Naive thymus-derived CD8-positive, alpha-beta T cell (primary cell): ENCODE data around the gene IFNA8. TPM values are rescaled to one million over a fixed set of nuclear protein-coding genes. Genes with fewer than 3 reads are reported as not detected.
"Not testable (repeated sequence)": the region's sequence is repeated elsewhere in the genome, so short reads cannot be mapped to it uniquely, and the experiment has no call there.

Source experiments
- ATAC-seq, 2 donors: fragments of 150-1000 bp; cut with Tn5 transposase in 1 of 2; sonication (Bioruptor Pico), chemical (Tn5 transposase) in 1 of 2; 1 replicate in 1 of 2; 2 replicates in 1 of 2; pipeline ENCODE4 v1.10.0; 2021; ENCODE audit warnings: mild to moderate bottlenecking in 2 of 2, moderate library complexity in 2 of 2
- POLR2A ChIA-PET: fragments of 350-600 bp; sonication (Branson Sonifier 250); formaldehyde crosslinking; loops from one replicate; lab custom pipeline; 2021; ENCODE audit warnings: antibody characterized with exemption; lab: Charles Lee
- DNase-seq, 10 donors: peaks; one replicate each; pipeline versions ENCODE4 v3.0.0 to v3.0.0-alpha.2; 2020 to 2022
- H3K27ac Mint-ChIP-seq, 10 donors: one replicate each; pipeline ENCODE4 v1.8.0; 2020 to 2022; ENCODE audit warnings: mild to moderate bottlenecking in 10 of 10, mixed read lengths in 10 of 10, moderate library complexity in 4 of 10, inconsistent platforms in 1 of 10
- H3K27me3 Mint-ChIP-seq, 5 donors: one replicate each; pipeline ENCODE4 v1.8.0; 2021 to 2022; ENCODE audit warnings: mixed read lengths in 5 of 5
- H3K36me3 Mint-ChIP-seq, 3 donors: one replicate each; pipeline ENCODE4 v1.8.0; 2020 to 2022; ENCODE audit warnings: mixed read lengths in 3 of 3, mild to moderate bottlenecking in 2 of 3, inconsistent platforms in 1 of 3
- H3K4me1 Mint-ChIP-seq, 4 donors: one replicate each; pipeline ENCODE4 v1.8.0; 2021 to 2022; ENCODE audit warnings: mixed read lengths in 4 of 4
- H3K4me3 Mint-ChIP-seq, 10 donors: one replicate each; pipeline ENCODE4 v1.8.0; 2020 to 2022; ENCODE audit warnings: mild to moderate bottlenecking in 10 of 10, mixed read lengths in 10 of 10, moderate library complexity in 6 of 10, inconsistent platforms in 1 of 10
- H3K9me3 Mint-ChIP-seq, 9 donors: one replicate each; pipeline ENCODE4 v1.8.0; 2020 to 2022; ENCODE audit warnings: mixed read lengths in 9 of 9, mild to moderate bottlenecking in 3 of 9, inconsistent platforms in 1 of 9, moderate library complexity in 1 of 9
- polyA plus RNA-seq, 3 donors: library from polyadenylated mRNA; unstranded; fragments of 300-500 nt; fragmentation: Illumina TruSeq; gene quantifications; one replicate each; pipeline ENCODE4 v1.2.3, GENCODE V29; 2021
- total RNA-seq, 8 experiments: library from RNA in 2 of 8; stranded (reverse) in 2 of 8; gene quantifications; one replicate each; pipeline ENCODE4 v1.2.3 and lab custom pipeline; 2021 to 2026

IFNA8 gene
- total and polyA plus RNA-seq, 5 experiments from 2014 or later, result not detected

- H3K36me3 Mint-ChIP-seq, result no peaks in the 10 kb centered on the region
- peaks cover 6 to 39% (median 22%) of the 10 kb centered on the region in 5 donors for H3K27me3 Mint-ChIP-seq
- H3K9me3 Mint-ChIP-seq, result no peaks in the 10 kb centered on the region
- POLR2A ChIA-PET, result no interaction called here
- H3K4me1 Mint-ChIP-seq, result peaks cover 0 to 5% (median 0%) of the 10 kb centered on the region in 4 donors
- no peak overlapping the region for H3K4me3 Mint-ChIP-seq
- no peak overlapping the region for H3K27ac Mint-ChIP-seq
- peak in 1 of 2 donors; percentile 45 for ATAC-seq
- peak in 9 of 10 donors; percentile 13 to 71 (median 46) for DNase-seq
These were observed 25.5 kb downstream of the IFNA8 start for GRCh38 chr9:21434202-21435014.

- ATAC-seq, POLR2A ChIA-PET, H3K4me3 Mint-ChIP-seq, H3K27ac Mint-ChIP-seq, H3K4me1 Mint-ChIP-seq, H3K36me3 Mint-ChIP-seq, DNase-seq, H3K9me3 Mint-ChIP-seq: not testable (repeated sequence)
- peaks cover 6 to 33% (median 16%) of the 10 kb centered on the region in 5 donors for H3K27me3 Mint-ChIP-seq
These were observed 26.1 kb downstream of the IFNA8 start for GRCh38 chr9:21435015-21435383.

GRCh38 chr9:21440139-21440538, 31.2 kb downstream of the IFNA8 start, which contains the start of gene IFNA1:
IFNA1 (plus strand) TSS chr9:21440439; CDS start chr9:21440508, 69 bp downstream.
- ATAC-seq, result no peak
- peaks cover 0 to 9% (median 0%) of the 10 kb centered on the region in 5 donors for H3K27me3 Mint-ChIP-seq
- no peaks in the 10 kb centered on the region for H3K9me3 Mint-ChIP-seq
- H3K27ac Mint-ChIP-seq, result no peak within 1 kb of the TSS
- H3K4me1 Mint-ChIP-seq, result peaks cover 2 to 19% (median 14%) of the 10 kb centered on the region in 4 donors
- H3K36me3 Mint-ChIP-seq, result no peaks in the 10 kb centered on the region
- H3K4me3 Mint-ChIP-seq, result no peak within 1 kb of the TSS
- POLR2A ChIA-PET, result no interaction called here
- no peak for DNase-seq

- POLR2A ChIA-PET, result no interaction called here
- peaks cover 5 to 19% (median 14%) of the 10 kb centered on the region in 4 donors for H3K4me1 Mint-ChIP-seq
- H3K36me3 Mint-ChIP-seq, result no peaks in the 10 kb centered on the region
- H3K9me3 Mint-ChIP-seq, result no peaks in the 10 kb centered on the region
- DNase-seq (peak in 9 of 10 donors; percentile 11 to 77 (median 47)), ATAC-seq (peak; percentile 94 to 95)
- H3K4me3 Mint-ChIP-seq, result peak overlapping the region; percentile 6 to 70 (median 59)
- H3K27me3 Mint-ChIP-seq, result peaks cover 0 to 4% (median 0%) of the 10 kb centered on the region in 5 donors
- peak overlapping the region in 9 of 10 donors; percentile 70 to 88 (median 79) for H3K27ac Mint-ChIP-seq
These were observed 35.1 kb downstream of the IFNA8 start for GRCh38 chr9:21443849-21444625.

GRCh38 chr9:21449312-21449711, 40.4 kb downstream of the IFNA8 start:
- POLR2A ChIA-PET, H3K4me1 Mint-ChIP-seq, H3K36me3 Mint-ChIP-seq, DNase-seq, H3K27me3 Mint-ChIP-seq, H3K4me3 Mint-ChIP-seq, H3K9me3 Mint-ChIP-seq, ATAC-seq: not testable (repeated sequence)
- peak overlapping the region in 1 of 10 donors; percentile 33 for H3K27ac Mint-ChIP-seq

- no peaks in the 10 kb centered on the region for H3K36me3 Mint-ChIP-seq
- peaks cover 0 to 8% (median 0%) of the 10 kb centered on the region in 5 donors for H3K27me3 Mint-ChIP-seq
- H3K4me3 Mint-ChIP-seq, result no peak overlapping the region
- H3K27ac Mint-ChIP-seq, result no peak overlapping the region
- H3K4me1 Mint-ChIP-seq, result peaks cover 0 to 3% (median 0%) of the 10 kb centered on the region in 4 donors
- no peaks in the 10 kb centered on the region for H3K9me3 Mint-ChIP-seq
- ATAC-seq (no peak), DNase-seq (no peak)
- POLR2A ChIA-PET, result no interaction called here
These were observed 41.9 kb downstream of the IFNA8 start for GRCh38 chr9:21450733-21451394.

GRCh38 chr9:21452681-21453080, 43.8 kb downstream of the IFNA8 start:
- H3K27me3 Mint-ChIP-seq, result peaks cover 0 to 14% (median 4%) of the 10 kb centered on the region in 5 donors
- H3K36me3 Mint-ChIP-seq, result no peaks in the 10 kb centered on the region
- H3K4me3 Mint-ChIP-seq, result no peak overlapping the region
- POLR2A ChIA-PET, result no interaction called here
- no peaks in the 10 kb centered on the region for H3K9me3 Mint-ChIP-seq
- DNase-seq, result no peak
- no peaks in the 10 kb centered on the region for H3K4me1 Mint-ChIP-seq
- H3K27ac Mint-ChIP-seq, result no peak overlapping the region
- ATAC-seq, result no peak

- no peak overlapping the region for H3K27ac Mint-ChIP-seq
- POLR2A ChIA-PET, result no interaction called here
- DNase-seq (no peak), ATAC-seq (no peak)
- H3K36me3 Mint-ChIP-seq, result no peaks in the 10 kb centered on the region
- no peaks in the 10 kb centered on the region for H3K4me1 Mint-ChIP-seq
- H3K4me3 Mint-ChIP-seq, result no peak overlapping the region
- H3K9me3 Mint-ChIP-seq, result no peaks in the 10 kb centered on the region
- H3K27me3 Mint-ChIP-seq, result peaks cover 0 to 24% (median 6%) of the 10 kb centered on the region in 5 donors
These were observed 45.2 kb downstream of the IFNA8 start for GRCh38 chr9:21454149-21454548.

GRCh38 chr9:21455320-21455719, 46.4 kb downstream of the IFNA8 start:
- Mint-ChIP-seq H3K36me3 (no peaks in the 10 kb centered on the region), H3K27me3 (peaks cover 0 to 24% (median 6%) of the 10 kb centered on the region in 5 donors), H3K4me3 (no peak overlapping the region), H3K4me1 (no peaks in the 10 kb centered on the region), H3K27ac (no peak overlapping the region), H3K9me3 (no peaks in the 10 kb centered on the region)
- ATAC-seq (peak; percentile 71 to 75), DNase-seq (peak in 8 of 10 donors; percentile 4 to 52 (median 28))
- POLR2A ChIA-PET, result no interaction called here

Other genes starting within 250 kb of the IFNA8 start
- gene IFNA21, start 242.5 kb upstream of the IFNA8 start, total RNA-seq, result not detected
- not detected for gene IFNA21, start 242.5 kb upstream of the IFNA8 start, polyA plus RNA-seq
- gene IFNA4, start 221.5 kb upstream of the IFNA8 start, total RNA-seq, result not detected
- gene IFNA4, start 221.5 kb upstream of the IFNA8 start, polyA plus RNA-seq, result not detected
- not detected for gene IFNA7, start 206.9 kb upstream of the IFNA8 start, total RNA-seq
- not detected for gene IFNA7, start 206.9 kb upstream of the IFNA8 start, polyA plus RNA-seq
- not detected for gene IFNA10, start 202.0 kb upstream of the IFNA8 start, total RNA-seq
- not detected for gene IFNA10, start 202.0 kb upstream of the IFNA8 start, polyA plus RNA-seq
- gene IFNA16, start 191.8 kb upstream of the IFNA8 start, total RNA-seq, result not detected
- not detected for gene IFNA16, start 191.8 kb upstream of the IFNA8 start, polyA plus RNA-seq
- not detected for gene IFNA17, start 180.9 kb upstream of the IFNA8 start, total RNA-seq
- not detected for gene IFNA17, start 180.9 kb upstream of the IFNA8 start, polyA plus RNA-seq
- not detected for gene IFNA14, start 169.1 kb upstream of the IFNA8 start, total RNA-seq
- not detected for gene IFNA14, start 169.1 kb upstream of the IFNA8 start, polyA plus RNA-seq
- under 1 TPM in 1 of 2 experiments, not detected in 1; 0.52 TPM for gene IFNA5, start 103.8 kb upstream of the IFNA8 start, total RNA-seq
- gene IFNA5, start 103.8 kb upstream of the IFNA8 start, polyA plus RNA-seq, result not detected
- gene KLHL9, start 73.7 kb upstream of the IFNA8 start, total RNA-seq, result 10 to 100 TPM; 33.8 to 36.4 TPM
- 10 to 100 TPM; 14.8 to 19.6 (median 18.6) TPM for gene KLHL9, start 73.7 kb upstream of the IFNA8 start, polyA plus RNA-seq
- not detected for gene IFNA6, start 58.2 kb upstream of the IFNA8 start, total RNA-seq
- not detected for gene IFNA6, start 58.2 kb upstream of the IFNA8 start, polyA plus RNA-seq
- gene IFNA13, start 41.1 kb upstream of the IFNA8 start, total RNA-seq, result not detected
- gene IFNA13, start 41.1 kb upstream of the IFNA8 start, polyA plus RNA-seq, result not detected
- not detected for gene IFNA2, start 23.7 kb upstream of the IFNA8 start, total RNA-seq
- not detected for gene IFNA2, start 23.7 kb upstream of the IFNA8 start, polyA plus RNA-seq
- gene IFNA1, start 31.3 kb downstream of the IFNA8 start, total RNA-seq, result not detected
- gene IFNA1, start 31.3 kb downstream of the IFNA8 start, polyA plus RNA-seq, result not detected
- gene IFNE, start 73.2 kb downstream of the IFNA8 start, total RNA-seq, result under 1 TPM; 0.23 to 0.44 TPM
- not detected for gene IFNE, start 73.2 kb downstream of the IFNA8 start, polyA plus RNA-seq